SK-N-SH (cell line): ENCODE data around the gene ATE1.

Source experiments
- CTCF ChIP-seq: fragments of 200-600 bp; sonication (generic); IDR thresholded peaks from 2 replicates; pipeline ENCODE4 v1.6.1; 2017; ENCODE audit warnings: antibody characterized with exemption, mild to moderate bottlenecking, moderate library complexity
- ELF1 ChIP-seq: IDR thresholded peaks from 2 replicates; pipeline ENCODE4 v1.4.0; 2012
- GABPA ChIP-seq: IDR thresholded peaks from 2 replicates; pipeline ENCODE4 v1.4.0; 2012; ENCODE audit warnings: low read depth, mild to moderate bottlenecking
- MXI1 ChIP-seq: IDR thresholded peaks from 2 replicates; pipeline ENCODE4 v1.6.1; 2012; ENCODE audit warnings: mild to moderate bottlenecking, low read depth, low read length, improper control_type of control experiment

DNA sequence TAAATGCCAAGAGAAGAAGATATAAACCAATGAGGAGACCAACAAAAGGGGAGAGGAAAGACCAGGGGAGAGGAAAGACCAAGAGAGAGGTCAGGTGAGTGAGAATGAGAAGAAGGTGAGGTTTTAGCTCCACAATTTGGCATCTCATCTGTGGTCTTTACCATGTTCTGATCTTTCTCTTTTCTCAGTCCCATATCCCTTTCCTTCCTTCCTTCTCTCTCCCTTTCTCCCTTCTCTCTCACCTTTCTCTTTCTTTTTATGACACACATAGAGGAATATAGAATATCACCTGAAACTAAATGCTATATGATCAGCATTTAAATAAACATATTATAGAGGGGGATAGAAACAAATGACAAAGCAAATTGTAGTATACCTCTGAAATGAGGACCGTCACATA, 57.4 kb downstream of the ATE1 start:
- TF ChIP-seq MXI1 (no peak), CTCF (no peak), ELF1 (no peak), GABPA (no peak)
